Endodermal cell (in vitro differentiated cells): Measurements from ENCODE around the gene SORL1. TPM values are rescaled to one million over a fixed set of nuclear protein-coding genes. Genes with fewer than 3 reads are reported as not detected.
A peak's percentile ranks its signal among the peaks of the same experiment; 100 is the strongest.

Source experiments
- DNase-seq: peaks from one replicate; pipeline ENCODE4 v3.0.0-alpha.2; 2017
- H3K27ac ChIP-seq: 2 replicates; pipeline ENCODE4 v1.5.1; 2013; ENCODE audit warnings: mild to moderate bottlenecking, low read depth, low read length, moderate library complexity
- H3K27me3 ChIP-seq: 2 replicates; pipeline ENCODE4 v1.6.1; 2013; ENCODE audit warnings: mild to moderate bottlenecking, low read length, moderate library complexity; ENCODE audit not compliant: insufficient read depth, control insufficient read depth, poor library complexity, severe bottlenecking
- H3K36me3 ChIP-seq: 2 replicates; pipeline ENCODE4 v1.7.0; 2013; ENCODE audit warnings: mild to moderate bottlenecking, low read length, moderate library complexity; ENCODE audit not compliant: control insufficient read depth, insufficient read depth
- H3K4me1 ChIP-seq: one replicate; pipeline ENCODE4 v1.7.0; 2013; ENCODE audit warnings: low read length; ENCODE audit not compliant: control insufficient read depth, insufficient read depth
- H3K4me3 ChIP-seq: 2 replicates; pipeline ENCODE4 v1.5.1; 2013; ENCODE audit warnings: mild to moderate bottlenecking, low read length, moderate library complexity
- H3K9ac ChIP-seq: 2 replicates; pipeline ENCODE4 v1.6.1; 2013; ENCODE audit warnings: mild to moderate bottlenecking, low read length, moderate library complexity; ENCODE audit not compliant: poor library complexity, severe bottlenecking; ENCODE audit errors: extremely low read depth
- H3K9me3 ChIP-seq: 2 replicates; pipeline ENCODE4 v1.6.1; 2013; ENCODE audit warnings: mild to moderate bottlenecking, low read length, moderate library complexity; ENCODE audit not compliant: control insufficient read depth
- H3K27ac Mint-ChIP-seq: 2 replicates; pipeline ENCODE4 v1.8.0; 2020; ENCODE audit warnings: mixed read lengths
- H3K27me3 Mint-ChIP-seq: 2 replicates; pipeline ENCODE4 v1.8.0; 2021; ENCODE audit warnings: mild to moderate bottlenecking, mixed read lengths; ENCODE audit not compliant: insufficient read depth
- H3K36me3 Mint-ChIP-seq: 2 replicates; pipeline ENCODE4 v1.8.0; 2020; ENCODE audit warnings: low read depth, mixed read lengths
- H3K4me1 Mint-ChIP-seq: 2 replicates; pipeline ENCODE4 v1.8.0; 2020; ENCODE audit warnings: mixed read lengths
- H3K4me3 Mint-ChIP-seq: 2 replicates; pipeline ENCODE4 v1.8.0; 2020; ENCODE audit warnings: mild to moderate bottlenecking, moderate library complexity, mixed read lengths
- H3K9me3 Mint-ChIP-seq: 2 replicates; pipeline ENCODE4 v1.8.0; 2020; ENCODE audit warnings: mild to moderate bottlenecking, mixed read lengths
- CTCF ChIP-seq: fragments of 200-600 bp; sonication (generic); conservative IDR thresholded peaks from 2 replicates; pipeline ENCODE4 v1.5.0; 2021; ENCODE audit warnings: antibody characterized with exemption, mild to moderate bottlenecking
- whole genome bisulfite sequencing, 2 experiments: methylation state at CpG; one replicate each; pipeline versions ENCODE4 v1.1.5 to v1.1.7; 2013; ENCODE audit warnings: missing lambda C conversion rate in 2 of 2, mixed read lengths in 1 of 2; ENCODE audit not compliant: insufficient coverage in 1 of 2, insufficient read length in 1 of 2; 5-methylcytosine and 5-hydroxymethylcytosine counted together
- total RNA-seq, 2 donors: library from RNA; stranded (reverse); fragmentation: NEBNext Ultra II Directional in 1 of 2; extraction: Animal tissue kit (Norgen Biotek cat#: 25700) in 1 of 2; gene quantifications; 2 replicates in 1 of 2; 3 replicates in 1 of 2; pipeline ENCODE4 v1.2.1, GENCODE V29; 2021

SORL1 gene
- total RNA-seq, 2 donors from 2014 or later = 56.4 to 57.5 TPM

DNA sequence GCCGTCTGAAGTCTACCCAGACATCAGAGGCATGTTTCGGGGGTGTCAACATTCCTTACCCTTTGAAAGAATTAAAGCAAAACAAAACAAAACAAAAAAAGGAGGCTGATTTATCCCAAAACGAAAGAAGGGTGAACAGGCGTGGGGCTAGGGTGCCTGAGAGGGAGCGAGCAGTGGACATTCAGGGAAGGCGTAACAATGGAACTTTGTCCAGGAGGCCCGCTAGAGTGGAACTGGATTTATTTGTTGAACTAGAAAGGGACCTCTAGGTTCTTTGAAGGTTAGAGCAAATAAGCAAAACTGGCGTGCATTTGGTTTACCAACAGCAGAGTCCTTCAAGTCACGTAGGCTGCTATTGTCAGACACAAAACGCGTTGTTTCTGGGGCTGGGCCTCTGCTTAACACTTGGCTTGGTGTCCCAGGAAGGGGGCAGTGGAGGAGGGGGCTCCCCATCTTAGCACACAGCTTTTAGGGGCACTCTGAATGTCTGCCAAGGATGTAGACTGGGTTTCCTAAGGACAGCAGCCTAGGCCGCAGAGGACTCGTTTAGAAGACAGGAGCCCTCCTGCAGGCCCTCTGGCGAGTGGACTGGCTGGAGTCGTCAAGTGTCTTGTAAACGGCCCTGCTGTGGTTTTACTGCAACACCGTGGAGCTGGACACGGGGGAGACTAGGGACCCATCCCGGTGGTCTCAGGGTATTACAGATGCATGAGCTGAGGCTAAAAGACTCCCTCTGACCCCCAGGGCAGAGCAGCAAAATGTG lies 204.4 kb downstream of the SORL1 start:
- DNase-seq = no peak
- Histone ChIP-seq H3K27ac (peak overlapping the region; percentile 60), H3K9ac (no peak overlapping the region), H3K36me3 (no peaks in the 10 kb centered on the region), H3K9me3 (peaks cover 19% of the 10 kb centered on the region), H3K4me1 (peaks cover 23% of the 10 kb centered on the region), H3K27me3 (no peaks in the 10 kb centered on the region), H3K4me3 (no peak overlapping the region)
- H3K27me3 Mint-ChIP-seq = peaks cover 7% of the 10 kb centered on the region
- WGBS, 2 experiments = 81 to 87% methylated on average over 16 to 19 of the region's 19 CpGs
- H3K36me3 Mint-ChIP-seq = peaks cover 8% of the 10 kb centered on the region
- no peak overlapping the region for H3K27ac Mint-ChIP-seq
- no peak for TF ChIP-seq CTCF
- H3K4me1 Mint-ChIP-seq = peaks cover 36% of the 10 kb centered on the region
- peak overlapping the region; percentile 67 for H3K4me3 Mint-ChIP-seq
- peaks cover 13% of the 10 kb centered on the region for H3K9me3 Mint-ChIP-seq

- H3K27me3 ChIP-seq = no peaks in the 10 kb centered on the region
- no peak overlapping the region for H3K4me3 ChIP-seq
- peaks cover 8% of the 10 kb centered on the region for H3K36me3 Mint-ChIP-seq
- peaks cover 23% of the 10 kb centered on the region for H3K4me1 ChIP-seq
- H3K4me1 Mint-ChIP-seq = peaks cover 32% of the 10 kb centered on the region
- no peak overlapping the region for H3K4me3 Mint-ChIP-seq
- H3K27me3 Mint-ChIP-seq = peaks cover 2% of the 10 kb centered on the region
- 89 to 100% methylated on average over 1 to 6 of the region's 6 CpGs for WGBS, 2 experiments
- no peak overlapping the region for H3K9ac ChIP-seq
- peaks cover 19% of the 10 kb centered on the region for H3K9me3 ChIP-seq
- TF ChIP-seq CTCF = no peak
- peaks cover 13% of the 10 kb centered on the region for H3K9me3 Mint-ChIP-seq
- no peaks in the 10 kb centered on the region for H3K36me3 ChIP-seq
- H3K27ac ChIP-seq = no peak overlapping the region
- no peak overlapping the region for H3K27ac Mint-ChIP-seq
- DNase-seq = no peak
Observed at GRCh38 chr11:121657146-121657545, 205.0 kb downstream of the SORL1 start.

- peaks cover 6% of the 10 kb centered on the region for H3K4me1 Mint-ChIP-seq
Observed at GRCh38 chr11:121659811-121660210, 207.7 kb downstream of the SORL1 start.

More at GRCh38 chr11:121659811-121660210, 207.7 kb downstream of the SORL1 start:
- Mint-ChIP-seq H3K36me3 (peaks cover 8% of the 10 kb centered on the region), H3K27me3 (no peaks in the 10 kb centered on the region), H3K9me3 (peaks cover 13% of the 10 kb centered on the region), H3K27ac (no peak overlapping the region), H3K4me3 (no peak overlapping the region)
- Histone ChIP-seq H3K4me1 (peaks cover 4% of the 10 kb centered on the region), H3K9ac (no peak overlapping the region), H3K36me3 (no peaks in the 10 kb centered on the region), H3K27me3 (no peaks in the 10 kb centered on the region), H3K4me3 (no peak overlapping the region), H3K27ac (no peak overlapping the region), H3K9me3 (peaks cover 19% of the 10 kb centered on the region)
- DNase-seq = no peak
- TF ChIP-seq CTCF = no peak
- 85 to 90% methylated on average over 2 to 3 of the region's 3 CpGs for WGBS, 2 experiments
